K562 (cell line): ENCODE data around the gene PPARD. TPM values are rescaled to one million over a fixed set of nuclear protein-coding genes. Genes with fewer than 3 reads are reported as not detected.

Experiments
- CREB3L1 ChIP-seq: fragments of 450-650 bp; IDR thresholded peaks from 2 replicates; pipeline ENCODE4 v1.6.1; 2014; ENCODE audit warnings: low read depth, mild to moderate bottlenecking, moderate library complexity, borderline replicate concordance
- E2F3 ChIP-seq: fragments of 250-450 bp; sonication (Bioruptor Pico); IDR thresholded peaks from 2 replicates; pipeline ENCODE4 v1.4.0; 2020; ENCODE audit warnings: mild to moderate bottlenecking
- ERF ChIP-seq: fragments of 450-650 bp; formaldehyde crosslinking; IDR thresholded peaks from 2 replicates; pipeline ENCODE4 v1.4.0; 2020; ENCODE audit warnings: mild to moderate bottlenecking, mixed read lengths
- ESRRB ChIP-seq: fragments of 250-450 bp; sonication (Bioruptor Pico); IDR thresholded peaks from 2 replicates; pipeline ENCODE4 v1.5.0; 2020; ENCODE audit warnings: mild to moderate bottlenecking, moderate library complexity, borderline replicate concordance
- HNRNPL ChIP-seq: fragments of 200-400 bp; formaldehyde crosslinking; IDR thresholded peaks from 2 replicates; pipeline ENCODE4 v1.6.1; 2017; ENCODE audit warnings: low read depth, mild to moderate bottlenecking, low read length
- NCOA1 ChIP-seq: fragments of 450-650 bp; IDR thresholded peaks from 2 replicates; pipeline ENCODE4 v1.6.1; 2016; ENCODE audit warnings: low read depth
- NFRKB ChIP-seq: fragments of 450-650 bp; IDR thresholded peaks from 2 replicates; pipeline ENCODE4 v1.6.1; 2016; ENCODE audit warnings: low read depth
- NR4A1 ChIP-seq, 2 experiments: fragments of 250-450 bp in 1 of 2; fragments of 450-650 bp in 1 of 2; sonication (Bioruptor Pico) in 1 of 2; IDR thresholded peaks; 2 replicates each; pipeline versions ENCODE4 v1.4.0 to v1.6.1; 2016 to 2020; ENCODE audit warnings: mild to moderate bottlenecking in 2 of 2, missing compliant biosample characterization in 1 of 2, missing genetic modification characterization in 1 of 2, moderate library complexity in 1 of 2
- POLR2AphosphoS2 ChIP-seq: IDR thresholded peaks from 2 replicates; pipeline ENCODE4 v1.6.1; 2012; ENCODE audit warnings: low read length, improper control_type of control experiment
- PRMT5 ChIP-seq: sonication (generic); formaldehyde crosslinking; IDR thresholded peaks from 2 replicates; pipeline ENCODE4 v1.5.0; 2020; ENCODE audit warnings: missing genetic modification reagents
- RBBP5 ChIP-seq: fragments of 200-600 bp; sonication (generic); IDR thresholded peaks from 2 replicates; pipeline ENCODE4 v1.6.1; 2012; ENCODE audit warnings: borderline replicate concordance, mild to moderate bottlenecking, low read length, control low read depth, inconsistent platforms; ENCODE audit not compliant: insufficient read depth, poor library complexity, severe bottlenecking
- RBM34 ChIP-seq: fragments of 200-400 bp; formaldehyde crosslinking; IDR thresholded peaks from 2 replicates; pipeline ENCODE4 v1.6.1; 2018; ENCODE audit warnings: low read length, borderline replicate concordance; ENCODE audit not compliant: insufficient read depth
- TAF15 ChIP-seq: fragments of 200-400 bp; formaldehyde crosslinking; IDR thresholded peaks from 2 replicates; pipeline ENCODE4 v1.6.1; 2017; ENCODE audit warnings: mild to moderate bottlenecking, low read depth, low read length, moderate library complexity
- TAF7 ChIP-seq: fragments of 450-650 bp; IDR thresholded peaks from 2 replicates; pipeline ENCODE4 v1.6.1; 2016; ENCODE audit warnings: missing genetic modification characterization, missing compliant biosample characterization
- THAP7 ChIP-seq: fragments of 250-450 bp; sonication (Bioruptor Pico); IDR thresholded peaks from 2 replicates; pipeline ENCODE4 v1.5.0; 2021
- TOE1 ChIP-seq, 2 experiments: fragments of 450-650 bp in 1 of 2; sonication (generic) in 1 of 2; formaldehyde crosslinking in 1 of 2; IDR thresholded peaks; 2 replicates each; pipeline versions ENCODE4 v1.7.1 to v1.8.0; 2016 to 2022; ENCODE audit warnings: borderline replicate concordance in 2 of 2, mild to moderate bottlenecking in 2 of 2, antibody characterized with exemption in 1 of 2, inconsistent platforms in 1 of 2, low read depth in 1 of 2, missing genetic modification reagents in 1 of 2, moderate library complexity in 1 of 2
- TSHZ1 ChIP-seq: fragments of 250-450 bp; sonication (Bioruptor Pico); IDR thresholded peaks from 2 replicates; pipeline ENCODE4 v1.4.0; 2020; ENCODE audit warnings: mild to moderate bottlenecking, moderate library complexity
- ZBED1 ChIP-seq: IDR thresholded peaks from 2 replicates; pipeline ENCODE4 v1.6.1; 2014
- ZKSCAN1 ChIP-seq: fragments of 150-350 bp; IDR thresholded peaks from 2 replicates; pipeline ENCODE4 v1.6.1; 2016; ENCODE audit warnings: low read depth, low read length
- ZNF23 ChIP-seq: fragments of 250-450 bp; sonication (Bioruptor Pico); IDR thresholded peaks from 2 replicates; pipeline ENCODE4 v1.4.0; 2020; ENCODE audit warnings: mild to moderate bottlenecking
- ZZZ3 ChIP-seq: fragments of 450-650 bp; IDR thresholded peaks from 2 replicates; pipeline ENCODE4 v1.6.1; 2016; ENCODE audit warnings: antibody characterized with exemption, mild to moderate bottlenecking, moderate library complexity
- polyA plus RNA-seq, 8 experiments: library from polyadenylated mRNA; depleted of rRNA in 4 of 8; stranded (reverse) in 5 of 8; unstranded in 3 of 8; fragments of >200 nt; fragmentation: Nextera tagmentation in 2 of 8; fragmentation: Illumina TruSeq in 1 of 8; extraction: Ambion mirVana in 2 of 8; extraction: Trizol in 1 of 8; gene quantifications; 2 replicates each; pipeline versions ENCODE4 v1.2.1 to v1.2.3, GENCODE V29; 2011 to 2014; ENCODE audit warnings: inconsistent platforms in 1 of 8, missing spikeins in 1 of 8
- total RNA-seq, 7 experiments: library from RNA; depleted of rRNA in 6 of 7; stranded (reverse); fragments of >200 nt in 6 of 7; fragmentation: Illumina TruSeq in 2 of 7; extraction: Trizol in 2 of 7; gene quantifications; 2 replicates each; pipeline versions ENCODE4 v1.2.1 to v1.2.3, GENCODE V29; 2011 to 2021; ENCODE audit warnings: low replicate concordance in 1 of 7

PPARD gene
- total and polyA plus RNA-seq, 9 of the 15 experiments (the other 6 are each of a cell fraction or from before 2014, with no cell fraction given), result 0.14 to 13.2 (median 3.8) TPM

- TF ChIP-seq TAF7 (tag) (0 out of 2 replicates have a peak, but pooled peaks have one; percentile 13), TSHZ1 (0 out of 2 replicates have a peak, but pooled peaks have one; percentile 22), ESRRB (no peak), E2F3 (peak; percentile 62; the same call in 1 of the 2 replicates), TOE1 (IDR thresholded peaks at IDR 0.05; ENCODE audit: borderline replicate concordance) (no peak), TOE1 (CRISPR knock-in tag; IDR thresholded peaks at IDR 0.05; ENCODE audit: borderline replicate concordance, low read depth) (no peak), NR4A1 (CRISPR knock-in tag; IDR thresholded peaks at IDR 0.05) (0 out of 2 replicates have a peak, but pooled peaks have one; percentile 67), NR4A1 (tag; IDR thresholded peaks at IDR 0.05) (0 out of 2 replicates have a peak, but pooled peaks have one; percentile 42), THAP7 (CRISPR knock-in tag) (no peak), TAF15 (no peak), HNRNPL (peak; percentile 56; the same call in 1 of the 2 replicates), ZBED1 (peak; percentile 79), POLR2AphosphoS2 (peak; percentile 27; the same call in 1 of the 2 replicates), CREB3L1 (peak; percentile 23; the same call in 1 of the 2 replicates), PRMT5 (CRISPR knock-in tag) (no peak), RBM34 (no peak), ERF (CRISPR knock-in tag) (peak; percentile 44; the same call in 1 of the 2 replicates), RBBP5 (no peak), ZZZ3 (no peak; the same call in 1 of the 2 replicates), NFRKB (peak; percentile 50; the same call in 1 of the 2 replicates), NCOA1 (no peak), ZNF23 (CRISPR knock-in tag) (no peak), ZKSCAN1 (peak; percentile 54; the same call in 1 of the 2 replicates)
Measured at GRCh38 chr6:35297601-35298481, 44.5 kb upstream of the PPARD start, which contains the start of gene DEF6 (continued).
